CD4-positive, alpha-beta T cell treated with Interleukin-21 for 1 hour (primary cell): ENCODE results near the gene HYOU1.
"Not testable (repeated sequence)": the region's sequence is repeated elsewhere in the genome, so short reads cannot be mapped to it uniquely, and the experiment has no call there.

Experiments
- DNase-seq: peaks from one replicate; pipeline ENCODE4 v3.0.0-alpha.2; 2020

HYOU1 gene

DNA sequence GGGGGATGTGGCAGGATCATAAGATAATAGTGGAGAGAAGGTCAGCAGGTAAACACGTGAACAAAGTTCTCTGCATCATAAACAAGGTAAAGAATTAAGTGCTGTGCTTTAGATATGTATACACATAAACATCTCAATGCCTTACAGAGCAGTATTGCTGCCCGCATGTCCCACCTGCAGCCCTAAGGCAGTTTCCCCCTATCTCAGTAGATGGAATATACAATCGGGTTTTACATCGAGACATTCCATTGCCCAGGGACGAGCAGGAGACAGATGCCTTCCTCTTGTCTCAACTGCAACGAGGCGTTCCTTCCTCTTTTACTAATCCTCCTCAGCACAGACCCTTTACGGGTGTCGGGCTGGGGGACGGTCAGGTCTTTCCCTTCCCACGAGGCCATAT is 17.5 kb downstream of the HYOU1 start:
- DNase-seq, result not testable (repeated sequence)

DNA sequence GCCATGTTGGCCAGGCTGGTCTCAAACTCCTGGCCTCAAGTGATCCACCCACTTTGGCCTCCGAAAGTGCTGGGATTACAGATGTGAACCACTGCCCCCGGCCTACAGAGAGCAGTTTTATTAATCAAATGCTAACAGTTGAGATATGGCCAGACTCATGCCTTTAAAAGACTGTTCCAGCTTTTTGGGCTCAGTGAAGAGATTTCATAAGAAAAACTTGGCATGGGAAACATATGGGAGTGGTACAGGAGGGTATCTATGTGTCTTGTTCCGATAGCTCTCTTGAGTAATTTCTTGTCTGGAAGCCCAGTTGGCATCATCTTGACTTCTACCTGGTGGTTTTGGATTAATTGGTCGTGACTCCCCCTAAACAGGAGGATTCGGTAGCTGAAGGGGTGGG is 18.1 kb downstream of the HYOU1 start:
- no peak for DNase-seq

DNA sequence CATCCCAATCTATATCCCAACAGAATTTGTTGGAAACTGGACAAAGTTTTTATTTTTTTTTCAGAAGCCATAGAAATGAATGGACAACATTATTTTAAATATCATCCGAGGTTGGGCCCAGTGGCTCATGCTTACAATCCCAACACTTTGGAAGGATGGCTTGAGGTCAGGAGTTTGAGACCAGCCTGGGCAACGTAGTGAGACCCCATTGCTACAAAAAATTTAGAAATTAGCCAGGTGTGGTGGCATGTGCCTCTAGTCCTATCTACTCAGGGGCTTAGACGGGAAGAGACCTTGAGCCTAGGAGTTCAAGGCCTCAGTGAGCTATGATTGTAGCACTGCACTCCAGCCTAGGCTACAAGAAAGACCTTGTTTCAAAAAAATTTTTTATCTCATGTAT is 22.2 kb downstream of the HYOU1 start:
- no peak for DNase-seq

DNA sequence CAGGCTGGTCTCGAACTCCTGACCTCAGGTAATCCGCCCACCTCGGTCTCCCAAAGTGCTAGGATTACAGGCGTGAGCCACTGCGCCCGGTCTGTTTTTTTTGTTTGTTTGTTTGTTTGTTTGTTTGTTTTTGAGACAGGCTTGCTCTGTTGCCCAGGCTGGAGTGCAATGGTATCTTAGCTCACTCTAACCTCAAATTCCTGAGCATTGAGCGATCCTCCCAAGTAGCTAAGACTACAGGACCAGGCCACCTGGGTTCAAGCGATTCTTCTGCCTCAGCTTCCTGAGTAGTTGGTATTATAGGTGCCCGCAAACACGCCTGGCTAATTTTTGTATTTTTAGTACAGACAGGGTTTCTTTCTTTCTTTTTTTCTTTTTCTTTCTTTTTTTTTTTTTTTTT is 23.6 kb downstream of the HYOU1 start:
- not testable (repeated sequence) for DNase-seq

DNA sequence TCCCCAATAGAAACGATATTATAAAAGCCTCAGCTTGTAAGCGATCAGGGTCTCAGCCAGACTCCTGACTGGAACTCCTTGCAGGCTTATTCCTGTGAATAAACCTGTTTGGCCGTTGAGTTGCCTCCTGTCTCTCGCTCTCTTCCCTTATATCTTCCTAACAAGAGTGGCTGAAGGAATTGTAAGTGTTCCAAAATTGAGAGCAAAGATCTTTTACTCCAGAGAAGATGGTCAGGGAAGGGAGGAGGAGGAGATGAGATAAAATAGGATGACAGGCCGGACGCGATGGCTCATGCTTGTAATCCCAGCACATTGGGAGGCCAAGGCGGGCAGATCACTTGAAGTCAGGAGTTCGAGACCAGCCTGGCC is 25.1 kb downstream of the HYOU1 start:
- no peak for DNase-seq

DNA sequence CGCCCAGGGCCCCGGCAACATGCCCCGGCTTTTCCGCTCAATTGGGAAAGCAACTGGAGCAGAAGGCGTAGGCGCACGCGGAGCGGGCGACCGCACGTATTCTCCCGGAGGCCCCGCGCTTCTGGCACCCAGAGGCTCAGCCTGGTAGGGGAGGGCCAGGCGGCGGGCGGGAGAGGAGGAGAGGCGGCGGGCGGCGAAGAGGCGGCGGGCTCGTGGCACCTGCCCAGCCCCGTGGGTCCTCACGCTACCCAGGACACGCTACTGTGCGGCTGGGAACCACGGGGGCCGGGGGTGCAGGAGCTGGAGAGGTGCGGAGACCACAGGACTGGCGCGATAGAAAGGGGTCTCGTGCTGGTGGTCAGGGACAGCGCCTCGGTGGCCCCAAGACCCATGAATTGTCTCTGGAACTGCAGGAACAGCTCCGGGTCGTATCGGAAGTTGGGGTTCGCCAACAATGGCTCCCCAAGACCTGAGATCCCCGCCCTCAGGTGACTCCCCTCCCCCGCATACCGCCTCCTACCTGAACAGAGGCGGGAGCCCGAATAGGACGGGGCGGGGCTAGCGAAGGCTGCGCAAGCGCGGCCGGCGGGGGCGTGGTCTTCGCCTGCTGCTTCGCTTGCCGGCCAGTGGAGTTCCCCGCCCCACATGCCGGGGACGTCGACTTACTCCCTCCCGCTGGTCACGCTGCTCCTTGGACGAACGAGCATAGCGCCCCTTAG is 26.5 kb downstream of the HYOU1 start, which contains the start of gene SLC37A4:
Gene SLC37A4 (minus strand): TSS at position 549 of the 719 bp plus-strand sequence.
- peak; percentile 99 for DNase-seq

DNA sequence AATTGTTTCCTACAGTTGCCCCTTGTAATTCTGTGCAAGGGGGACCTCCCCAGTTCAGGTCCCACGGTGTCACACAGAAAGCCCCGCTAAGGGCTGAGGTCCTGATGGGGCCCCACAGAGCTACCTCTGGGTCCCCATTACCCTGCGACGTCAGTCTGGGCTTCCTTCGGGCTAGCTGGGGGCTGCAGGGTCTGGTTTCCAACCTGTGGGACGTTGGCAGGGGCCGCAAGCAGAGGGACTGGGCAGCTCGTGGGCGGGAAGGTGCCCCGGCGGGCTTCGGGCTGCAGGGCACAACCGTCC is 27.0 kb downstream of the HYOU1 start:
- DNase-seq, result no peak

DNA sequence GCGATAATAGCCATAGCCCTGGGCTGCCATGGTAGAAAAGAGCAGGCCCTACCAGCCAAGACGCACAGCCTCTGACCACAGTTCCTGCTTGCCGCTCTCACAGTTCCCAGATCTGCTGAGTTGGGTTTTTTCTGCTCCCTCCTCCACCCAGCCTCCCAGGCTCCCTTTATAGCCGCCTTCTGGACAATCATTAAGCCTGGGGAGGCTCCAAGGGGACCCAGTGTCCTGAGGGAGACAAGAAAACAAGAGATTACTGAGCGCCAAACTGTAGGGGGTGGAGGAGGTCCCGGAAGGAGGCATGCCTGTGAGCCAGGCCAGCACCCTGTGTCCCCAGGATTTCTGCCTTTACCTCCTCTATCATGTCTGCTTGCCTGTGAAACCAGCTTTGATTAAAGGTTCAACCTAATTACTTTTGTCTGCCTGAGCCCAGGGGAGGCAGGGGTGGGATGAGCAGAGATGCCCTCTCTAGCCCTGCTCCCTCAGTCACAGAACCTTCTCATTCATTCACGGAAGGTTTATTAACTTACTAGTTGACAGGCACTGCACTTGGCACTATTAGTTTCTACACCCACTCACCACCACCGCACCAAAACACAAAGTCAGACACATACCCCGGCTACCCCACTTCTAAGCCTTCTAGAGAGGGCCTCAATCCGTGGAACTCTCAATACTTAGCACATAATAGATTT is 27.5 kb downstream of the HYOU1 start:
- no peak for DNase-seq

DNA sequence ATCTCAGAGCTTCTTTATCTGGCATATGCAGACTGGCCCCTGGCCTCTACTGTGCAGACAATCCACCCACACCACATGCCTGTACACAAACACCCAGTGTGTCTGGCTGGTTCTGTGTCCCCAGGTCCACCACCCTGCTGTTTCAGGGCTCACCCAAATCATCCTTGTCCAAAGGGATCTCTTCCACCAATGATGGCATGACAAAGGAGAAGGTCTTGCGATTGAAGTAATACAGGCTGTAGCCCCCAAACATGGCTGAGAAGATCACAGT is 28.0 kb downstream of the HYOU1 start:
- DNase-seq, result no peak

DNA sequence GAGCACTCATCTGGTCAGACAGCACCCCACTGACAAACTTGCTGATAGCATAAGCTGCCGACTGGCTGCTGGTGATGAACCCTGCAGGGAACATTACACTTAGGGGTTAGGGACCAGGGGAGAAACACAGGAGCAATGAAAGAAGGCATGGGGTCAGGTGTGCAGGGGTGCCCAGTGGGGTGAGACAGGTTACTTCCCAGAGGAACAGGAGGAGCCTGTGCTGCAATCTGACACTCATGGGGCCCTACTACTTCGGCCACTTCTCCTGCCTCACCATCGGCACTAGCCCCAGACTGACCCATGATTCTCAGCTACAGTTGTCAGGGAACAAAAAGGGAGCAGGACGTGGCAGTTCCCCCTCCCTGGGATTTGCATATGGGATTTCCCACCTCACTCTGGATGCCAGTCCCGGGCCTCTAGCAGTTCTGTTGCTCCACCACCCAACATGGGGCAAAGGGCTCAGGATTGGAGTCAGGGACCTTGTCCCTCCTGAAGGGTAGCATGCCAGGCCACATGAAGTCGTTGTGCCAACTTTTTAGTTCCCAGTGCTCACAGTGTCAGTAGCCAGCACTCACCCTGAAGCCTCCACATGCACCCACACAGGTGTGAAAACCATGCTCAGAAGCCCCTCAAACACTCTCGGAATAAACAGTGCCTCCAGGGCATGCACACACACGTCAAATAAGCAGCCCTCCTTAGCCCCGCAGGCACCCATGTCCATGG is 28.5 kb downstream of the HYOU1 start:
- no peak for DNase-seq

DNA sequence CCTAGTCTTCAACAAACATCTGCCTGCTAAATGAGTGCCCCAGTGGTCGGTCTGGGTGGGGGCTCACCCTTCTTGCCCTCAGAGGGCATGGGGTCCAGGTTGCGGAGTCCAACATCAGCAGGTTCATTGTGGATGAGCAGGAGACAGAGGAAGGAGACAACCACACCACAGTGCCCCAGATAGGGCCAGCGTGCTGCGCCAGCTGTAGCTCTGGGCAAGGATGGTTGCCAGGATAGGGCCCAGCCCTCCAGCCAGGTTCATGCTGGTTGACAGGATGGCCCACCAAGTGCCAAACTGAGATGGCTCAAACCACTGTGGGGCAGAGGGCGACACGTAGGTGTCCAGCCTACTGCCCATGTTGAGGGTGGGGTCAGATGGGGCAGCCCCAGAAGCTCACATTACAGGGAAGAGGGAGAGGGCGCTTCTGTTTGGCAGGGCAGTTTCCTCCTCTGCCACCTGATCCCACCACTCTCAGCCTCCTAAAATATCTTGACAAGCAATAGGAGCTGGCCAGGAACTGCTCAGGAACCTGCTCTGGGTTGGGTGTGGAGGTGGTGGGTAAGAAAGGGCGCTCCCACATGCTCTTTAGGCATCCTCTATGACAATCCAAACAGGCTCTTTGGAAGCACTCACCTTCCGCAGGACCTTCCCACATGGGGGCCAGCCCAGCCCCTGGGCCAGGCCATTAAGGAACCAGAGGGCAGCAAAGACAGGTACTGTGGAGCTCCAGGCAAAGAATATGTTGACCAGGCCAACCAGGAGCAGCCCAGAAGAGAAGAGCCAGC is 29.3 kb downstream of the HYOU1 start:
- no peak for DNase-seq

DNA sequence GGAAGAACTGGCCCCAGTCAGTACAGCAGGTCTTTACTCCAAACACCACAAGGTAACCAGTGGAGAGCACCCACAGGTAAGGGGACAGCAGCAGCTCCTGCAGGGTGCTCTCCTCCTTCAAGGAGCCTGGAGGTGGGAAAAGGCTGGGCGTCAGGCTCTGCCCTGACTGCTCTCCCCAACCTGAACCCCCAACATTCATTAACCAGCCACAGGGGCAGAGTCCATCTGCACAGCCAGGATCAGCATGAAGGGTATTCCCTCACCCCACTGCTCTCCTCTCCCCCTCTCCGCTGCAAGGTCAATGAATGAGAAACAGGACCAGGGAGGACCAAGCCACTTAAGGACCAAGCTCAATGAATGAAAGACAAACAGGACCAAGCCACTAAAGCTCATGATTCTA is 30.0 kb downstream of the HYOU1 start:
- no peak for DNase-seq

DNA sequence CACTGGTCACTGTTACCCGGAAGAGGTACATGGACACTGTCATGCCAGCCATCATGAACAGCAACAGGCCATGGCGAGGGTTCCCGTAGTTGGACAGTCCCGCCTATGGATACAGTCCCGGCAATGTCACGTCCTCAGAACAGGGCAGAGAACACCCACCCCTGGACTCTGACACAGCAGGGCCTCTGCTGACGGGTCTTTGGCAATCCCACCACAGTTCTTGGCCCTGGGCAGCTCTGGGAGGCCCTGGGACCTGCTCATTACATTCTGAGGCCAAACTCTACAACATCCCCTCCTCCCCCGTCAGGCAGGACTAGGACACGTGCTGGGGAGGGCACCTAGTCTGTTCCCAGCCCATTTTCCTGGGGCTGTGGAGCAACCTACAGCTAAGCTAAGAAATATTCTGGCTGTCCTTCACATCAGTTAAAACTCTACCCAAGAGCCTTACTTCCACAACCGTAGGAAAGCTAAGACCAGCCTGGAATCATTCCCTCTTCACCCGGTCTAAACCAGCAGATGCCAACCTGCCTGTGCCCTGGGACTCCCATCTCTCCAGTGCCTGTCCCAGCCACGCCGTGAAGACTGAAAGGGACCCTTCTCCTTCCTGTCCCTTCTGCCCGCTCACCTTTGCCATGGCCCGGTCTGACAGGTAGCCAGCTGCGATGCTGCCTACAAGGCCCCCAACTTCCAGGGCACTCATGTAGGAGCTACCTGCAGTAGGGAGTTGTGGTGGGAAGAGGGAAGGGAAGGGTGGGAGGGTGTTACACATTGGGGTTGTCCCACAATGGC is 30.8 kb downstream of the HYOU1 start:
- no peak for DNase-seq

DNA sequence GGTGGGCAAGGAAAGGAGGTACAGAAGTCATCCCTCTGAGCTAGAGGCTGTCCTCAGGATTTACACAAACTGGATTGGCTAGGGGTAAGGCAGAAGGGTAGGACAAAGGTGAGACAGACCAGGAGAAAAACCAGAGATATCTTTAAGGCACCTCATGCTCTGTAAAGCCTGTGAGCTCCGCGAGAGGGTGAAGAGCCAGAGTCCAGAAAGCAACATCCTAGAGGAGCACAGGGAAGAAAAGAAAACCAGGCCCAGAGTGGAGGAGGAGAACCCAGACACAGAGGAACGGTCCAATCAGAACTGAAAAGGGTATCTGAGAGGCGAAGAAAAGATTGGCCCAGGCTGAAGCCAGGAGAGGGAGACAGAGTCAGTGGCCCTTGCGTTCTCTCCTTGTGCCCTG is 31.5 kb downstream of the HYOU1 start:
- DNase-seq, result no peak

DNA sequence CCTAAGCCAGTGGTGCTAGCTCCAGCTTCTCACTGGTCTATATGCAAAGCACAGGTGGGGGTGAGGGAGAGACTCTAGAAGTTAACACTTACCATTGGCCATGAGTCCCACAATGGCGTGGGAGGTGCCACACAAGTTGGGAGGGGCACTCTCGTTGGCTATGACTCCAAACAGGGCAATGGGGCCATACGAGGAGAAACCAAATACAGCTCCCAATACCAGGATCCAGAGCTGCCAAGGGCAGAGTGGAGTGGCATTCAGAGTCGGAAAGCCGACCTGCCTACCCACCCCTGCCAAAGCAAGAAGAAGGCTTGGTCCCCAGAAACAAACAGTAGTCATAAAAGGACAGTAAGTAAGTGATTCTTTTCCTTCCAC is 31.9 kb downstream of the HYOU1 start:
- DNase-seq, result no peak

DNA sequence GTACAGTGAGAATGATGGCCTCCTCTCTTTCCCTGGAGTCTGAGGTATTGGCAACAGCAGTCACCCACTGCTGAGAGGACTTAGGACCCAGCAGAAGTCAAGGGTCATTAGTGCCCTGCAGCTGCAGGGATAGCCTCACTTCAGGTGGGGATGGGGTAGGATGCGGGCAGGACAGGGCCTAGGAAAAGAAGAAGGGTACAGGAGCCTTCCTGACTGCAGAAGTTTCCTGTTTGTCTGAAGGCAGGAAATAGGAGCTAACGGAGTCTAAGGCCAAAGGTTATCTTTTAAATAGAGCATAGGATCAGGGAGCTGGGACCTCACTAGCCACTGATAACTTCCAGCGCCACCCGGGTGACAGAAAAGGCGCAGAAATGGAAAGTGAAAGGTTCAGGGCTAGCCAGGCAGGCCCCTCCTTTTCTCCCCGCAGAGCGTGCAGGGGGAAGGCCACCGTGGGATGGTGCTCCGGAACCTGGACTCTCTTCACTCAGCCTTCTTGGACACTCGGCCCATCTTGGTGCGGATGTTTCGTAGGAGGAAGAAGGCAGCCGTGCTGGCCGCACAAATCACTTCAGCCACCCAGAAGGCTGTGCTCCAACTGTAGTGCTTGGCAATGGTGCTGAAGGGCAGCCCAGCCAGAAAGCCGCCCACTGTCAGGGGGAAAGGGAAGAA is 32.4 kb downstream of the HYOU1 start:
- no peak for DNase-seq

DNA sequence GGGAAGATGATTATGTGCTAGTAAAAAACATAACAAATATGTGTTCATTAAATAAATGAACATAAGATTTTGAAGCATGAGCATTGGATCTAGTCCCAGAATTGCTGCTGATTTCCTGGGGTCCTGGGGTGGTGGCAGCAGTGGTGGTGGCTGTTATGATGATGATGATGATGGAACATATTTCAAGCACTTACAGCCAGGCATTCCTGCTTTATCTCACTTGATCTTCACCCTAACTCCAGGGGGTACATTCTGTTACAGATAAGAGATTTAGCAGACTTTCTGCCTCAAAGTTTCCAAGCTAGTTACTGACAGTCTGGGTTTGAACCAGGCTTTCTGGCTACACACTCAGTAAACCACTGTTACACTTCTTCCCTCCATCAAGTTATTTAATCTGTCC is 33.3 kb downstream of the HYOU1 start:
- no peak for DNase-seq

DNA sequence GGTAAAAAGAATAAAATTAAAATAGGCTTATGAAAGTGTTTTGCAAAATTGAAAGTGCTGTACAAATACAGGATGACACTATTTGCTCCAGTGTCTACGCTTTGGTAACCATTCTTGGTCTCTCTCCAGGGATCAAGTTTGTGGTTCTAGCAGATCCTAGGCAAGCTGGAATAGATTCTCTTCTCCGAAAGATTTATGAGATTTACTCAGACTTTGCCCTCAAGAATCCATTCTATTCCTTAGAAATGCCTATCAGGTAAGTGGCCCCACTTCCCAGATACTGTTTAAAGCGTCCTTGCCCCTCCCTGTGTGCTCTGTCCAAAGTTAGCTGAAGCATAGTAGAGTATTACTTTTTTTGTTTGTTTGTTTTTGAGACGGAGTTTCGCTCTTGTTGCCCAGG is 35.4 kb downstream of the HYOU1 start:
- no peak for DNase-seq

DNA sequence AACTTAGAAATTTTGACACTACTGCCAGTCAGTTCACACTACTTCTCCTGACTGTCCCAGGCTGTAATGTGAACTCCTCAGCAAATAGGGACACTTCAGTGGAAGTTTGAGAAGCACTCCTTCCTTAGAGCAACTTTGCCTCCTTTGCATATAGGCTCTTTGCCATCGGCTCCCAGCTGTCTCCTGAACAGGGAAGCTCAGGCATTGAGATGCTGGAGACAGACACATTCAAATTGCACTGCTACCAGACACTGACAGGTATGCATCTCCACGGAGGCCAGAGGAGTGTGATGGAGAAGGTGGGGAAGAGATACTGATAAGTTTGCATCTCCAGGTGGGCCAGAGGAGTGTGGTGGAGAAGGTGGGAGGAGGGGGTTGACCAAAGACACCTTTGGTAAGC is 37.0 kb downstream of the HYOU1 start:
- no peak for DNase-seq

DNA sequence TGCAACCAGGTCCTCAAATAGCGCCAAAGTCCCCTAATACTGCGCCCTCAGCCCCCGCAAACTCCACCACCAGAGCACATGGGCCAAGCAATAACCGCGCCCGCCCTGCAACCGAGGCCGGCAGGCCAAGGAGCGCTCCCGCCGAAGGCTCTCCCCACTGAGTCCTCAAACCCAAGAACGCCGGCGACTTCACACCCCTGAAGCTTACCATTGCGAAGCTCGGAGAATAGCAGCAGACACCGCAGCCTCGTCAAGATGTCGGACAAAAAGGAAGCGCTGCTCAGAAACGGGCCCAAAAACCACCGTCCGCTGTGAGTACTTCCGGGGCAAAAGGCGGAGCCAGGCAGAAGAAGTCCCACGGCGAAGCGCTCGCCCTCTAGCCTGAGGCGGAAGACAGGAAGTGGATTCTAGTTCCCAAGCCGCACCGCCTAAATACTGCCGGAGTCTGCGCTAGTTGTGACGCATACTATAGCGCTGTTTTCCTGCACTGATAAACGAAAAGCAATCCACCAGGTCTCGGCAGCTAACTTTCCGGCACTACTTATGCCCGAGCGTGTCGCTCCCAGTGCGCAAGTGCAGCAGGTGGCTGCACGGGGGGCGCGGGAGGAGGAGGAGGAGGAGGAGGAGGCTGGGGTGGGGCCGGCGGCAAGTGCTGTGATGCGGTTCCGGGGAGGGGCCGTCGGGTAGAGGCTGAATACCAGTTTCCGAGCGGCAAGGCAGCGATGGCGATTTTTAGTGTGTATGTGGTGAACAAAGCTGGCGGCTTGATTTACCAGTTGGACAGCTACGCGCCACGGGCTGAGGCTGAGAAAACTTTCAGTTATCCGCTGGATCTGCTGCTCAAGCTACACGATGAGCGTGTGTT is 38.7 kb downstream of the HYOU1 start, which contains the start of the genes RPS25 and TRAPPC4:
Gene RPS25 (minus strand): TSS at position 270 of the 865 bp plus-strand sequence. CDS start 59 bp downstream, at position 211.
Gene TRAPPC4 (plus strand): TSS at position 693 of the 865 bp plus-strand sequence. CDS start 30 bp downstream, at position 723.
- peak; percentile 96 for DNase-seq

DNA sequence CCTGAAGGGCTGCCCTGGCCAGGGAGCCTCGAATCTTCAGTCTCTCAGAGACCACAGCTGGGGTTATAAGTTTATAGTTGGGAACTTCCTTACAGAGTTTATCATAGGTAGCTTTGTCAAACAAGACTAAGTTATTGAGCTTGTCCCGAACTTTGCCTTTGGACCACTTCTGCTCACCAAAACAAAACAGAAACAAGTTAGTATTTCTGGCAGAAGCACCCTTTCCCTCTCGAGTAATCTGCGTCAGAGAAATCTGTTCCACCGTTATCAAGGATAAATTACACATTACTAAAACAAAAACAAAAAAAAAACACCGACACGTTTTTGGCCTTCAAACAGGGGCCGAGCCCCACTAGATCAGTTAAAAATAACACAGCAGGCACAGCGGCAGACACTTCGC is 39.6 kb downstream of the HYOU1 start:
- DNase-seq, result not testable (repeated sequence)
